Ishikawa (cell line): ENCODE results near the gene GABRR1.

Experiments
- CEBPB ChIP-seq: IDR thresholded peaks from 2 replicates; pipeline ENCODE4 v1.6.1; 2012
- CREB1 ChIP-seq: IDR thresholded peaks from 2 replicates; pipeline ENCODE4 v1.6.1; 2012; ENCODE audit warnings: low read depth
- EGR1 ChIP-seq: IDR thresholded peaks from 2 replicates; pipeline ENCODE4 v1.6.1; 2012
- EP300 ChIP-seq: IDR thresholded peaks from 2 replicates; pipeline ENCODE4 v1.6.1; 2012; ENCODE audit warnings: borderline replicate concordance
- FOXM1 ChIP-seq: IDR thresholded peaks from 2 replicates; pipeline ENCODE4 v1.6.1; 2012; ENCODE audit warnings: low read depth, borderline replicate concordance
- MAX ChIP-seq: IDR thresholded peaks from 2 replicates; pipeline ENCODE4 v1.6.1; 2012
- NFIC ChIP-seq: IDR thresholded peaks from 2 replicates; pipeline ENCODE4 v1.6.1; 2012
- RAD21 ChIP-seq: IDR thresholded peaks from 2 replicates; pipeline ENCODE4 v1.6.1; 2012; ENCODE audit warnings: low read depth
- REST ChIP-seq: IDR thresholded peaks from 2 replicates; pipeline ENCODE4 v1.6.1; 2012; ENCODE audit warnings: low read depth, mild to moderate bottlenecking
- TAF1 ChIP-seq: IDR thresholded peaks from 2 replicates; pipeline ENCODE4 v1.6.1; 2012; ENCODE audit warnings: low read depth, mild to moderate bottlenecking
- TCF12 ChIP-seq: IDR thresholded peaks from 2 replicates; pipeline ENCODE4 v1.6.1; 2012; ENCODE audit warnings: low read depth
- TEAD4 ChIP-seq: IDR thresholded peaks from 2 replicates; pipeline ENCODE4 v1.6.1; 2012
- USF1 ChIP-seq: IDR thresholded peaks from 2 replicates; pipeline ENCODE4 v1.6.1; 2012
- YY1 ChIP-seq: IDR thresholded peaks from 2 replicates; pipeline ENCODE4 v1.6.1; 2012; ENCODE audit warnings: low read depth
- ZBTB7A ChIP-seq: IDR thresholded peaks from 2 replicates; pipeline ENCODE4 v1.6.1; 2012; ENCODE audit warnings: low read depth

GABRR1 gene

GRCh38 chr6:89134723-89135122, 82.4 kb downstream of the GABRR1 start:
- TF ChIP-seq TEAD4 (no peak), FOXM1 (no peak), YY1 (no peak), USF1 (no peak), MAX (no peak), TCF12 (no peak), CREB1 (no peak), EP300 (no peak), RAD21 (no peak), ZBTB7A (no peak), TAF1 (no peak), NFIC (no peak), CEBPB (no peak), REST (no peak)

- TF ChIP-seq FOXM1, result no peak
- no peak for TF ChIP-seq REST
- TF ChIP-seq ZBTB7A, result no peak
- no peak for TF ChIP-seq TAF1
Observed at GRCh38 chr6:89133981-89134380, 83.2 kb downstream of the GABRR1 start.

- no peak for TF ChIP-seq TEAD4
Observed at GRCh38 chr6:89132057-89132456, 85.1 kb downstream of the GABRR1 start.

- TF ChIP-seq EGR1, result no peak
- no peak for TF ChIP-seq NFIC
- no peak for TF ChIP-seq MAX
- TF ChIP-seq CEBPB, result no peak
- no peak for TF ChIP-seq FOXM1
- TF ChIP-seq TEAD4, result no peak
- no peak for TF ChIP-seq RAD21
- no peak for TF ChIP-seq EP300
- TF ChIP-seq TAF1, result no peak
- TF ChIP-seq REST, result no peak
Observed at GRCh38 chr6:89131599-89131998, 85.6 kb downstream of the GABRR1 start.
